Measurements from ENCODE around the gene GSTT4.
"Not testable (repeated sequence)": the region's sequence is repeated elsewhere in the genome, so short reads cannot be mapped to it uniquely, and the experiment has no call there.

GSTT4 gene

DNA sequence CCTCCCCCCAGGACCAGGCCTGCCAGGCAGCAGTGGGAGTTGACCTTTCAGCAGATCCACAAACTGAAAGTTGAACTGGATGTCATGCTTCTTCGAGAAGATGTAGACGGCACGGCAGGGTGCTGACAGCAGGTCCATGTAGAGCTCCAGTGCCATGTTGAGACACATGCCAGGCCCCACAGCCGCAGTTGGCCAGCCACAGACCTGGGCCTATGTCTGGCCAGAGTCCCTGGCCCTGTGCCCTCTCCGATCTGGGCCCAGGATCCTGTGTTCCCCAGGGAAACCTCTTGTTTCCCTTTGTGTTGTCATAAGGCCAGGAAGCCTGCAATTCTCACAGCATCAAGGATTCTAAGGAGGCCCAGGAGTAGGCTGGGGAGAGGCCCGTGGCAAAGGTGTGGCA, at the start of gene GSTT4:
Gene GSTT4 (minus strand): TSS at position 253 of the 400 bp plus-strand sequence. CDS start 97 bp downstream, at position 156.
- H3K4me3 ChIP-seq: no peak within 1 kb of the TSS
- no peak for DNase-seq (ENCODE audit: low spot score in 2 of 2)

DNA sequence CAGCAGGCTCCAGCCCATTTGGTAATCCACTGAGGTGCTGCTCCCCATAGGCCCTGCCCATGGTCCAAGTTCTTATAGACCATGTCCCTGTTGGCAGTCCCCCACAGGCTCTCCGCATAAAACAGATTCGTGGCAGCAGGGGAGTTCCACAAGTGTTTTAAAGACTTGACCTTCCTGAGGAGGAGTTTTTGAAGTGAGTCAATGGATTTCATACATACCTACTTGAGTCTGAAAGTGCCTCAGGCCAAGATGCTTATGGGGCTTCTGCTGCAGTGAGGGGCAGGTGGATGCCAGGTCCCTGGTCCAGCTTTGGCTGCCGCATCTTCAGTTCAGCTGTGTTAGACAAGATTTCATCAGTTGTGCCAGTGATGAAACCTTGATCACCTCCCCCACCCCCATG, 49.1 kb upstream of the GSTT4 start:
- no peaks in the 10 kb centered on the region for H3K27me3 ChIP-seq (ENCODE audit: low read depth)
- no peak overlapping the region for H3K4me3 ChIP-seq
- no peak for DNase-seq (ENCODE audit: low spot score in 2 of 2)
- H3K36me3 ChIP-seq (replicated peaks): peaks cover 49% of the 10 kb centered on the region
- H3K4me1 ChIP-seq: no peaks in the 10 kb centered on the region
- no peaks in the 10 kb centered on the region for H3K9me3 ChIP-seq
- in situ Hi-C loops (cut with MboI; ENCODE audit: low sequenced_read_pairs): no loop called here

More for the DNA sequence above, at the start of gene GSTT4:
- H3K36me3 ChIP-seq (replicated peaks): no peaks in the 10 kb centered on the region
- no peaks in the 10 kb centered on the region for H3K27me3 ChIP-seq (ENCODE audit: low read depth)
- no peaks in the 10 kb centered on the region for H3K4me1 ChIP-seq
- H3K9me3 ChIP-seq: no peaks in the 10 kb centered on the region
- in situ Hi-C loops (cut with MboI; ENCODE audit: low sequenced_read_pairs): no loop called here

DNA sequence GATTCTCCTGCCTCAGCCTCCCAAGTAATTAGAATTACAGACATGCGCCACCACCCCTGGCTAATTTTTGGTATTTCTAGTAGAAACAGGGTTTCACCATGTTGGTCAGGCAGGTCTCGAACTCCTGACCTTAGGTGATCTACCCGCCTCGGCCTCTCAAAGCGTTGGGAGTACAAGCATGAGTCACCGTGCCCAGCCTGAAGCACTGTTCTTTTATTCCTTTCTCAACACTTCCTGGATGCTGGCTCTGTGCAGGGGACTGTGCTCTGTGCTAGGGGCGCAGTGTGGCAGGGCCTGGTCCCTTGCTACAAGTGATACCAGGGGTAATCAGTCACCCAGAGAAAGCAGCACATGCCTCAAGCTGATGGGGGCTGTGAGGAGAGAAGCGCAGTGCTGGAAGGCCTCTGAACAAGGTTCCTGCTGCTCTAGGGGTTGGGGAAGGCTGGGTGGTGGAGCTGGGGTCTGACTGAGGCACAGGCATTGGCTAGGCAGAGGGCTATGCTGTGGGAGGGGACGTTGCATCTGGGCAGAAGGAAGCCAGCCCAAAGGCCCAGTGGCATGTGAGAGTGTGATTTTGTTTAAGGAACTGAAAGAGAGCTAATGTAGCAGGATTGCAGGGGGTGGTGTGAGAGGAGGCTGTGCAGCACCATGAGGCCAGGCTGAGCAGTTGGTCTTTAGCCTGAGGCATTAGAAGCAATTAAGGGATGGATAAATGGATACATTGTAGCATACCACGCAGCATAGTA, 48.4 kb upstream of the GSTT4 start:
- no peak overlapping the region for H3K4me3 ChIP-seq
- DNase-seq (ENCODE audit: low spot score in 2 of 2): no peak
- H3K9me3 ChIP-seq: no peaks in the 10 kb centered on the region
- in situ Hi-C loops (cut with MboI; ENCODE audit: low sequenced_read_pairs): no loop called here
- H3K36me3 ChIP-seq (replicated peaks): peaks cover 42% of the 10 kb centered on the region
- H3K27me3 ChIP-seq (ENCODE audit: low read depth): no peaks in the 10 kb centered on the region
- H3K4me1 ChIP-seq: no peaks in the 10 kb centered on the region

DNA sequence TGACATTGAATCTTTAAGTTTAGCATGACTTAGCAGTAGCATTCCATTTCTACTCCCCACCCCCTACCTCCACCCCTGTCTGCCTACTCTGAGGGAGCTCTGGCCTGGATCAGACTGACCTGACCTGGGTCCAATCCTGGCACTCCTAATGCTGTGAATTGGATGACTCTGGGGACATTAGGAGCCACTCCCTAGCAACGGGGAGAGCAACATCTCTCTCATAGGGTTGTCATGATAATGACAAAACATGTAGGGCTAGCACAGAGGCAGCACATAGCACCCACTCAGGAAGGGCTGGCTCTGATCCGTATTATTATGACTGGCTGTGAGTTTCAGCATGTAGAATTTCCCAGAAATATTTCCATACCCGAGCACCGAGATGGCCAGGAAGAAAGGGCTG, 46.3 kb upstream of the GSTT4 start:
- H3K4me1 ChIP-seq: no peaks in the 10 kb centered on the region
- DNase-seq (ENCODE audit: low spot score in 2 of 2): no peak
- H3K4me3 ChIP-seq: no peak overlapping the region
- no peaks in the 10 kb centered on the region for H3K9me3 ChIP-seq
- in situ Hi-C loops (cut with MboI; ENCODE audit: low sequenced_read_pairs): no loop called here
- no peaks in the 10 kb centered on the region for H3K27me3 ChIP-seq (ENCODE audit: low read depth)
- H3K36me3 ChIP-seq (replicated peaks): peaks cover 32% of the 10 kb centered on the region

DNA sequence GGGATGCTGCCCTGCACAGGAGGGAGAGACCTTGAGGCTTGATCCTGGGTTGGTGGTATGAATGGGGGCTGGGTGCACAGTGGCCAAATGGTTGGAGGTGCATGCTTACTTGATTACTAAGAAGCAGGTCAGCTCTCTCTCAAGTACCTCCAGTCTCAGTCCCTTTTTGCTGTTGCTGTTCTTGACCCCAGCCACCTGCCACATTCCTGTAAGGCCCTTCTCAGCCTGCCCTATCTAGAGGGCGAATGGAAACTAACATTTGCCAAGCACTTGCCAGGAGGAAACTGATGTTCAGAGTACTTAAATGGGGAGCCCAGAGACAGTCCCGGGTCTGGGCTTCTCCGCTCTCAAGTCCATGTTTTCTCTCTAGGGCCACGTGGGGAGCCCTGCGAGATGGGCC, 45.8 kb upstream of the GSTT4 start:
- in situ Hi-C loops (cut with MboI; ENCODE audit: low sequenced_read_pairs): no loop called here
- H3K36me3 ChIP-seq (replicated peaks): peaks cover 33% of the 10 kb centered on the region
- H3K9me3 ChIP-seq: no peaks in the 10 kb centered on the region
- H3K27me3 ChIP-seq (ENCODE audit: low read depth): no peaks in the 10 kb centered on the region
- no peak overlapping the region for H3K4me3 ChIP-seq
- no peak for DNase-seq (ENCODE audit: low spot score in 2 of 2)
- H3K4me1 ChIP-seq: no peaks in the 10 kb centered on the region

DNA sequence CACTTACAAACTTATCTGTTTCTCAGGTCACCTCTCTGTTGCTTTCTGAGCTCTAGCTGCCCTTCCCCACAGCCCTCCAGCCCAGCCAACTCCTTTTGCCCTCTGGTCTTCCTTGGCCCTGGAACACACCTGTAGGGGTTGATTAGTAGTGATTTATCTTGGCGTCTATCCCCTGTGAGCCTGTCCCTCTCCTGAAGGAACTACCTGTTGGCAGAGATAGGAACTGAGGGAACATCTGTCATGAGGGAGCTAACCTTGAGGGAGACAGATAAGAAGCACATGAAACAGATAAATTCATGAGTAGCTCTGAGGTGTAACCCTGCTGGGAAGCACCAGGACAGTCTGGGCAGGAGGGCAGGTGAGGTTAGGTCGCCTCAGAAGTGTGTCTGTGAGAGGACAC, 44.7 kb upstream of the GSTT4 start:
- Histone ChIP-seq H3K9me3 (no peaks in the 10 kb centered on the region), H3K4me3 (no peak overlapping the region), H3K36me3 (replicated peaks) (peaks cover 32% of the 10 kb centered on the region), H3K27me3 (ENCODE audit: low read depth) (no peaks in the 10 kb centered on the region), H3K4me1 (no peaks in the 10 kb centered on the region)
- DNase-seq (ENCODE audit: low spot score in 2 of 2): no peak
- in situ Hi-C loops (cut with MboI; ENCODE audit: low sequenced_read_pairs): no loop called here

DNA sequence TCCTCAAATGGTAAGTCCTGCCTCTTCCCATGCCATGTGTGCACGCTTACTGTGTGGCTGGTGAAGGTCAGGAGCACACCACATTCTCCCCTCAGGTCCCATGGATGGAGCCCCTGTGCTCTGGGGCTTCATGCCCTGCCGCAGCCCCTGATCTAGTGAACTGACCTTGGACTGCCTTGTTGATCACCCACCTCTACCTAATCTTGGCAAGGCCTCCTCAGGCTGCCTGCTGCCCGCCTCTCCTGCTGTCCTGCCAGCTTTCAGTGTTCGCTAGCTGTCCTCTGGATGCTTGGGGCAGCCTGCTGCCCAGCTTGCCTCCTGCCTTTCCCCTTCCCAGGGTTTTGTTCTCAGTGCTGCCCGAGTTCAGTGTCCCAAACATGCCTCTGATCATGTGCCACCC, 44.0 kb upstream of the GSTT4 start:
- Histone ChIP-seq H3K9me3 (no peaks in the 10 kb centered on the region), H3K4me3 (no peak overlapping the region), H3K27me3 (ENCODE audit: low read depth) (no peaks in the 10 kb centered on the region), H3K36me3 (replicated peaks) (peaks cover 24% of the 10 kb centered on the region), H3K4me1 (no peaks in the 10 kb centered on the region)
- no peak for DNase-seq (ENCODE audit: low spot score in 2 of 2)
- in situ Hi-C loops (cut with MboI; ENCODE audit: low sequenced_read_pairs): no loop called here

DNA sequence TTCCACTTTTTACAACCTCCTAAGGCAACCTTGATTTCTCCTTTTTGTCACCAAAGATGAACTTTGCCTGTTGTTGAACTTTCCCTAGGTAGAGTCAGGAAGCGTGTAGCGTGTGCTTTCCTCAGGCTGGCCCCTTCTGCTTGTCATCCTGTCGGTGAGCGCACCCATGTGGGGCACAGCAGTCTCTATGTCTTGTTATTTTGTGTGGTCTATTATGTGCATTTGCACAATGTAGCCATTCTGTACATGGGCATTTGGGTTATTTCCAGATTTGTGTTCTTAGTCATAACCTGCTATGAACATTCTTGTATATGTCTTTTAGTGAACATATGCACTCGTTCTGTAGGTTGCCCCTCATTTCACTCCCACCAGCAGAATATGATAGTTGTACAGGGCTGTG, 40.8 kb upstream of the GSTT4 start:
- H3K4me3 ChIP-seq: no peak overlapping the region
- H3K4me1 ChIP-seq: no peaks in the 10 kb centered on the region
- in situ Hi-C loops (cut with MboI; ENCODE audit: low sequenced_read_pairs): no loop called here
- no peaks in the 10 kb centered on the region for H3K27me3 ChIP-seq (ENCODE audit: low read depth)
- no peak for DNase-seq (ENCODE audit: low spot score in 2 of 2)
- no peaks in the 10 kb centered on the region for H3K9me3 ChIP-seq
- H3K36me3 ChIP-seq (replicated peaks): peaks cover 23% of the 10 kb centered on the region

DNA sequence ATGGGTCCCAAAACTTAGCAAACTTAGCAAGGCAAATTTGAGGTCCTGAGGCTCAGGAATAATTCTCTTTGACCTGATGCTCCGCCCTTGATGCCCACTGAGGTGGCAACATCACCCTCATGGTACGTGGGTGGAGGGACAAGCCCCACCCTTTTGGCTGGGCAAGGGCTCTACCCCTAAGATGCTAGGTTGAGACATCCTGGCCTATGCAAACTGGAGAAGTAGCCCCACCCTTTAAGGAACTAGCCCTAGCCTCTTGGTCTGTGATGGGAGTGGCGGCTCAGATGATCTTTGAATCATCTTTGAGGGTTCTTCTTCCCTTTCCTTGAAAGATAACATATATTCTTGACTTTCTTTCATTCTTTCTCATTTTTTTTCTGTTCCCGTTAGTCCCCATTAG, 38.7 kb upstream of the GSTT4 start:
- Histone ChIP-seq H3K4me3 (no peak overlapping the region), H3K27me3 (ENCODE audit: low read depth) (no peaks in the 10 kb centered on the region), H3K9me3 (no peaks in the 10 kb centered on the region), H3K4me1 (no peaks in the 10 kb centered on the region), H3K36me3 (replicated peaks) (peaks cover 10% of the 10 kb centered on the region)
- in situ Hi-C loops (cut with MboI; ENCODE audit: low sequenced_read_pairs): no loop called here
- no peak for DNase-seq (ENCODE audit: low spot score in 2 of 2)

DNA sequence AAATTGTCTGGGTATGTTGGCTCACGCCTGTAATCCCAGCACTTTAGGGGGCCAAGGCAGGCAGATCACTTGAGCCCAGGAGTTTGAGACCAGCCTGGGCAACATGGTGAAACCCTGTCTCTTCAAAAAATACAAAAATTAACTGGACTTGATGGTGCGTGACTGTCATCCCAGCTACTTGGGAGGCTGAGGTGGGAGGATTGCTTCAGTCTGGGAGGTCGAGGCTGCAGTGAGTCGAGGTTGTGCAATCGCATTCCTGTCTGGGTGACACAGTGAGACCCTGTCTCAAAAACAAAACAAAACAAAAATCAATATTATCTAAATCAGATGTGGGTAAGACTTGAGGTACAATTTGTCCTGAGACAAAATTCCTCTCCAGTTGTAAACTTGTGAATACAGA, 38.2 kb upstream of the GSTT4 start:
- in situ Hi-C loops (cut with MboI; ENCODE audit: low sequenced_read_pairs); H3K27me3 ChIP-seq (ENCODE audit: low read depth); H3K4me3 ChIP-seq; DNase-seq (ENCODE audit: low spot score in 2 of 2); H3K9me3 ChIP-seq; H3K4me1 ChIP-seq: not testable (repeated sequence)
- peaks cover 14% of the 10 kb centered on the region for H3K36me3 ChIP-seq (replicated peaks)

DNA sequence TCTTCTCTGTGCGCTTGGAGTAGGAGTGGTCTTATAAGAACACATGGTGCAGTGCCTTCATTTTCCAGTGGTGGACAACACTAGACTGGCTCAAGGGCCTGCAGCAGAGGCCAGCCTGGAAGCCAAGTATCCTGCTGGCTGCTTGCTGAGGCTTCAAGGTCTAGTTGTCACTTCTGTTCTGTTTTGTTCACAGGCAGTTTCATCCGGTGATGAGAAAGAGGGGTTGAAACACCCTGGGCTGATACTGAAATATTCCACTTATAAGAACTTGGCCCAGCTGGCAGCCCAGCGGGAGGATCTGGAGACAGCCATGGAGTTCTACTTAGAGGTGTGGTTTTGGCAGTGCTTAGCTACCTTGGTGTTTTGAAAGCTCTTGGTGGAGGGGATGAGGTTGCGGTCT, 35.7 kb upstream of the GSTT4 start:
- in situ Hi-C loops (cut with MboI; ENCODE audit: low sequenced_read_pairs): no loop called here
- no peaks in the 10 kb centered on the region for H3K27me3 ChIP-seq (ENCODE audit: low read depth)
- H3K9me3 ChIP-seq: no peaks in the 10 kb centered on the region
- no peak overlapping the region for H3K4me3 ChIP-seq
- no peak for DNase-seq (ENCODE audit: low spot score in 2 of 2)
- H3K4me1 ChIP-seq: no peaks in the 10 kb centered on the region
- H3K36me3 ChIP-seq (replicated peaks): peaks cover 11% of the 10 kb centered on the region

DNA sequence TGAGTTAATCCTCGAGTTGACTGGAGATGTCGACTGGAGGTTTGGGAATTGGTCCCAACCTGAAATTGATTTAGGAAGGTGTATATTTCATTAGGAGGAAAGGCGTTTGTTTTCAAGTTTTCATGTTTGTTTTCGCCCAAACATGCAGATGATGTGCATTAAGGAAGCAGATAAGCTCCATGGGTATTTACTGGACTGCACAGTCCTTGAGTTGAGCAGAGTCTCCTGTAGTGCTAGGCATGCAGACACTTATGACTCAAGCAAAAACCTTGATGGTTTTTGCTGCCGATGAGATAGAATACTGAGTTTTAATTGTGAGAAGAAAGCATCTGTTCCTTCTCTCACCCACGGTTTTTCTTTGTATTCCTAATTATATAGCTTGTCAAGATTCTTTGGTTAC, 33.8 kb upstream of the GSTT4 start:
- Histone ChIP-seq H3K9me3 (no peaks in the 10 kb centered on the region), H3K4me3 (no peak overlapping the region), H3K36me3 (replicated peaks) (peaks cover 11% of the 10 kb centered on the region), H3K27me3 (ENCODE audit: low read depth) (no peaks in the 10 kb centered on the region), H3K4me1 (no peaks in the 10 kb centered on the region)
- no peak for DNase-seq (ENCODE audit: low spot score in 2 of 2)
- in situ Hi-C loops (cut with MboI; ENCODE audit: low sequenced_read_pairs): no loop called here

DNA sequence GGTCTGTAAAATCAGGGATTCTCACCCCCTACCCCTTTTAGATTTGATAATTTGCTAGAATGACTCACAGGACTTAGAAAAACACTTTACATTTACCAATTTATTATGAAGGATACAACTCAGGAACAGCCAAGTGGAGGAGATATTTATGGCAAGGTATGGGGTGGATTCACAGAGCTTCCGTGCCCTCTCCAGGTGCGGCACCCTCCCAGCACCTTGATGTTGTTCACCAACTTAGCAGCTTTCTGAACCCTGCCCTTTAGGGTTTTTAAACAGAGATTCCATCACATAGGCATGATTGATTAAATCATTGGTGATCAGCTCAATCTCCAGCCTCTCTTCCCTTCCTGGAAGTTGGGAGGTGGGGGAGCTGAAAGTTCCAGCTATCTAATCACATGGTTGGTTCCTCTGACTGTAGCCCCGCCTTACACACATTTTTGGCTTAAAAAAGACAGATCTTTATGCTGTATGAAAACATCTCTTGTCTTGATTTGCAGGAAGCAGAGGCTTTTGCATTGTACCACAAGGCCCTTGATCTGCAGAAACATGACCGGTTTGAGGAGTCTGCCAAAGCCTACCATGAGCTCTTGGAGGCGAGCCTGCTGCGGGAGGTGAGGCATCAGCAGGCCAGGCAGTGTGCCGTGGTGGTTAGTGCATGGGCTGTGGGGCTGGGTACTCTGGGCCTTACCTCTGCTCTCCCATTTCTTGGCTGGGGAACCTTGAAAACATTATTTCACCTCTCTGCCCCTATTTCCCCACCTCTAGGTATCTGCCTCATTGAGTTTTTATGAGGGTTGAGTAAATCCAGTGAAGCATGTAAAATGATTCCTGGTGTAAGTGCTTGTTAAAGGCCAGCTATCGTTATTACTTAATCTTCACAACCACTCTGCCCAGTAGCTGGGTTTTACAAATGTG, 32.9 kb upstream of the GSTT4 start:
- Histone ChIP-seq H3K36me3 (replicated peaks) (peaks cover 11% of the 10 kb centered on the region), H3K9me3 (no peaks in the 10 kb centered on the region), H3K4me1 (no peaks in the 10 kb centered on the region), H3K4me3 (no peak overlapping the region), H3K27me3 (ENCODE audit: low read depth) (no peaks in the 10 kb centered on the region)
- DNase-seq (ENCODE audit: low spot score in 2 of 2): no peak
- in situ Hi-C loops (cut with MboI; ENCODE audit: low sequenced_read_pairs): no loop called here

DNA sequence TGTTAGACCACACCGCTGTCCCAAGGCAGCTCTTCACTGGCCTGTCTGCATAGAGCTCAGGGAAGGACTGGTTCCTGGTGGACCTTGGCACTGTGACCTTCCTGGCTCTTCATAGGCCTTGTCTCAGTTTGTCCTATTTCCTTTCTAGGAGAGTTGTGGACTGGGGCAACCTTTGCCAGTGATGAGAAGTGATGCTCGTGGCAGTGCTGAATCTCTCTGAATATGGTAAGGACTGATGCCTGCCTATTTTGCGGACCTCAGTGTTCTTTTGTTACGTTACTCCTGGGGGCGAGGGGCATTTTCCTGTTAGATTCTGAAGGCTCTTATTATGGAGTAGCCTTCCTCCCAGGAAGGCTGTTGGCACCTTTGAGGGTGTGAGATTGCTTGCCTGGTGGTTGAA, 30.0 kb upstream of the GSTT4 start:
- H3K9me3 ChIP-seq: no peaks in the 10 kb centered on the region
- H3K4me3 ChIP-seq: no peak overlapping the region
- no peaks in the 10 kb centered on the region for H3K27me3 ChIP-seq (ENCODE audit: low read depth)
- no peak for DNase-seq (ENCODE audit: low spot score in 2 of 2)
- in situ Hi-C loops (cut with MboI; ENCODE audit: low sequenced_read_pairs): no loop called here
- H3K36me3 ChIP-seq (replicated peaks): peaks cover 11% of the 10 kb centered on the region
- no peaks in the 10 kb centered on the region for H3K4me1 ChIP-seq

Data from HAP-1 (cell line).